ENCODE data around the gene MADCAM1.
A peak's percentile ranks its signal among the peaks of the same experiment; 100 is the strongest.

The MADCAM1 gene

GRCh38 chr19:492091-492531 lies 4.2 kb upstream of the MADCAM1 start:
- H3K4me1 ChIP-seq (ENCODE audit: control insufficient read depth, insufficient read depth, low read length): peaks cover 12% of the 10 kb centered on the region

GRCh38 chr19:493391-494170 lies 2.7 kb upstream of the MADCAM1 start:
- H3K27ac ChIP-seq (ENCODE audit: low read length): no peak overlapping the region
- no peaks in the 10 kb centered on the region for H3K36me3 ChIP-seq (ENCODE audit: control insufficient read depth in 2 of 2, insufficient read depth in 2 of 2, low read length in 2 of 2)
- H3K4me3 ChIP-seq (ENCODE audit: low read length in 2 of 2): no peak overlapping the region

More at GRCh38 chr19:492091-492531, 4.2 kb upstream of the MADCAM1 start:
- H3K36me3 ChIP-seq (ENCODE audit: control insufficient read depth in 2 of 2, insufficient read depth in 2 of 2, low read length in 2 of 2): no peaks in the 10 kb centered on the region
- no peaks in the 10 kb centered on the region for H3K9me3 ChIP-seq (ENCODE audit: control insufficient read depth in 2 of 2, low read length in 2 of 2)
- H3K4me3 ChIP-seq (ENCODE audit: low read length in 2 of 2): no peak overlapping the region
- no peak overlapping the region for H3K9ac ChIP-seq (ENCODE audit: low read length in 2 of 2)
- H3K27me3 ChIP-seq (ENCODE audit: control insufficient read depth in 1 of 2, insufficient read depth in 2 of 2, low read length in 2 of 2): peaks cover 7 to 11% of the 10 kb centered on the region in 2 donors
- H3K27ac ChIP-seq (ENCODE audit: low read length): no peak overlapping the region

GRCh38 chr19:494171-495080 lies 1.9 kb upstream of the MADCAM1 start:
- Histone ChIP-seq H3K27ac (ENCODE audit: low read length) (no peak overlapping the region), H3K9me3 (ENCODE audit: control insufficient read depth in 2 of 2, low read length in 2 of 2) (no peaks in the 10 kb centered on the region), H3K4me3 (ENCODE audit: low read length in 2 of 2) (no peak overlapping the region), H3K4me1 (ENCODE audit: control insufficient read depth, insufficient read depth, low read length) (peaks cover 14% of the 10 kb centered on the region), H3K27me3 (ENCODE audit: control insufficient read depth in 1 of 2, insufficient read depth in 2 of 2, low read length in 2 of 2) (peaks cover 19 to 25% of the 10 kb centered on the region in 2 donors), H3K36me3 (ENCODE audit: control insufficient read depth in 2 of 2, insufficient read depth in 2 of 2, low read length in 2 of 2) (no peaks in the 10 kb centered on the region), H3K9ac (ENCODE audit: low read length in 2 of 2) (no peak overlapping the region)

More at GRCh38 chr19:493391-494170, 2.7 kb upstream of the MADCAM1 start:
- peaks cover 14 to 20% of the 10 kb centered on the region in 2 donors for H3K27me3 ChIP-seq (ENCODE audit: control insufficient read depth in 1 of 2, insufficient read depth in 2 of 2, low read length in 2 of 2)
- no peaks in the 10 kb centered on the region for H3K9me3 ChIP-seq (ENCODE audit: control insufficient read depth in 2 of 2, low read length in 2 of 2)
- no peak overlapping the region for H3K9ac ChIP-seq (ENCODE audit: low read length in 2 of 2)
- peaks cover 17% of the 10 kb centered on the region for H3K4me1 ChIP-seq (ENCODE audit: control insufficient read depth, insufficient read depth, low read length)

GRCh38 chr19:495081-495401 lies 1.2 kb upstream of the MADCAM1 start:
- H3K9ac ChIP-seq (ENCODE audit: low read length in 2 of 2): no peak overlapping the region
- peaks cover 19 to 25% of the 10 kb centered on the region in 2 donors for H3K27me3 ChIP-seq (ENCODE audit: control insufficient read depth in 1 of 2, insufficient read depth in 2 of 2, low read length in 2 of 2)

GRCh38 chr19:495402-496111 lies 729 bp upstream of the MADCAM1 start:
- H3K27ac ChIP-seq (ENCODE audit: low read length): no peak overlapping the region
- peaks cover 19 to 25% of the 10 kb centered on the region in 2 donors for H3K27me3 ChIP-seq (ENCODE audit: control insufficient read depth in 1 of 2, insufficient read depth in 2 of 2, low read length in 2 of 2)
- no peaks in the 10 kb centered on the region for H3K36me3 ChIP-seq (ENCODE audit: control insufficient read depth in 2 of 2, insufficient read depth in 2 of 2, low read length in 2 of 2)
- H3K9me3 ChIP-seq (ENCODE audit: control insufficient read depth in 2 of 2, low read length in 2 of 2): no peaks in the 10 kb centered on the region
- peaks cover 8% of the 10 kb centered on the region for H3K4me1 ChIP-seq (ENCODE audit: control insufficient read depth, insufficient read depth, low read length)
- H3K9ac ChIP-seq (ENCODE audit: low read length in 2 of 2): no peak overlapping the region
- no peak overlapping the region for H3K4me3 ChIP-seq (ENCODE audit: low read length in 2 of 2)

More at GRCh38 chr19:495081-495401, 1.2 kb upstream of the MADCAM1 start:
- H3K4me1 ChIP-seq (ENCODE audit: control insufficient read depth, insufficient read depth, low read length): peaks cover 8% of the 10 kb centered on the region
- H3K4me3 ChIP-seq (ENCODE audit: low read length in 2 of 2): no peak overlapping the region
- no peaks in the 10 kb centered on the region for H3K36me3 ChIP-seq (ENCODE audit: control insufficient read depth in 2 of 2, insufficient read depth in 2 of 2, low read length in 2 of 2)
- H3K27ac ChIP-seq (ENCODE audit: low read length): no peak overlapping the region
- no peaks in the 10 kb centered on the region for H3K9me3 ChIP-seq (ENCODE audit: control insufficient read depth in 2 of 2, low read length in 2 of 2)

- Histone ChIP-seq H3K9ac (ENCODE audit: low read length in 2 of 2) (no peak overlapping the region), H3K9me3 (ENCODE audit: control insufficient read depth in 2 of 2, low read length in 2 of 2) (no peaks in the 10 kb centered on the region), H3K27me3 (ENCODE audit: control insufficient read depth in 1 of 2, insufficient read depth in 2 of 2, low read length in 2 of 2) (peaks cover 19 to 25% of the 10 kb centered on the region in 2 donors), H3K36me3 (ENCODE audit: control insufficient read depth in 2 of 2, insufficient read depth in 2 of 2, low read length in 2 of 2) (no peaks in the 10 kb centered on the region), H3K4me3 (ENCODE audit: low read length in 2 of 2) (no peak overlapping the region), H3K4me1 (ENCODE audit: control insufficient read depth, insufficient read depth, low read length) (peaks cover 8% of the 10 kb centered on the region), H3K27ac (ENCODE audit: low read length) (no peak overlapping the region)
Measured at GRCh38 chr19:496986-497385, 700 bp downstream of the MADCAM1 start.

GRCh38 chr19:497491-497868 lies 1.2 kb downstream of the MADCAM1 start:
- Histone ChIP-seq H3K4me1 (ENCODE audit: control insufficient read depth, insufficient read depth, low read length) (peaks cover 8% of the 10 kb centered on the region), H3K27me3 (ENCODE audit: control insufficient read depth in 1 of 2, insufficient read depth in 2 of 2, low read length in 2 of 2) (peaks cover 19 to 25% of the 10 kb centered on the region in 2 donors), H3K9ac (ENCODE audit: low read length in 2 of 2) (no peak overlapping the region), H3K9me3 (ENCODE audit: control insufficient read depth in 2 of 2, low read length in 2 of 2) (no peaks in the 10 kb centered on the region), H3K4me3 (ENCODE audit: low read length in 2 of 2) (no peak overlapping the region), H3K36me3 (ENCODE audit: control insufficient read depth in 2 of 2, insufficient read depth in 2 of 2, low read length in 2 of 2) (no peaks in the 10 kb centered on the region), H3K27ac (ENCODE audit: low read length) (no peak overlapping the region)

- Histone ChIP-seq H3K4me3 (ENCODE audit: low read length in 2 of 2) (peak overlapping the region in 1 of 2 donors; percentile 44), H3K9ac (ENCODE audit: low read length in 2 of 2) (no peak overlapping the region), H3K36me3 (ENCODE audit: control insufficient read depth in 2 of 2, insufficient read depth in 2 of 2, low read length in 2 of 2) (no peaks in the 10 kb centered on the region), H3K27ac (ENCODE audit: low read length) (no peak overlapping the region), H3K27me3 (ENCODE audit: control insufficient read depth in 1 of 2, insufficient read depth in 2 of 2, low read length in 2 of 2) (peaks cover 19 to 25% of the 10 kb centered on the region in 2 donors), H3K9me3 (ENCODE audit: control insufficient read depth in 2 of 2, low read length in 2 of 2) (no peaks in the 10 kb centered on the region), H3K4me1 (ENCODE audit: control insufficient read depth, insufficient read depth, low read length) (peaks cover 8% of the 10 kb centered on the region)
Measured at GRCh38 chr19:497869-498510, 1.7 kb downstream of the MADCAM1 start.

GRCh38 chr19:498511-498891 lies 2.2 kb downstream of the MADCAM1 start:
- Histone ChIP-seq H3K9ac (ENCODE audit: low read length in 2 of 2) (no peak overlapping the region), H3K4me3 (ENCODE audit: low read length in 2 of 2) (no peak overlapping the region), H3K36me3 (ENCODE audit: control insufficient read depth in 2 of 2, insufficient read depth in 2 of 2, low read length in 2 of 2) (no peaks in the 10 kb centered on the region), H3K27me3 (ENCODE audit: control insufficient read depth in 1 of 2, insufficient read depth in 2 of 2, low read length in 2 of 2) (peaks cover 19 to 25% of the 10 kb centered on the region in 2 donors), H3K4me1 (ENCODE audit: control insufficient read depth, insufficient read depth, low read length) (peaks cover 8% of the 10 kb centered on the region), H3K27ac (ENCODE audit: low read length) (no peak overlapping the region), H3K9me3 (ENCODE audit: control insufficient read depth in 2 of 2, low read length in 2 of 2) (no peaks in the 10 kb centered on the region)
